Measurements from ENCODE around the gene ZXDC. TPM values are rescaled to one million over a fixed set of nuclear protein-coding genes. Genes with fewer than 3 reads are reported as not detected.

ZXDC gene
- total and polyA plus RNA-seq, 2 donors from 2014 or later, result 11.4 to 44.8 TPM

DNA sequence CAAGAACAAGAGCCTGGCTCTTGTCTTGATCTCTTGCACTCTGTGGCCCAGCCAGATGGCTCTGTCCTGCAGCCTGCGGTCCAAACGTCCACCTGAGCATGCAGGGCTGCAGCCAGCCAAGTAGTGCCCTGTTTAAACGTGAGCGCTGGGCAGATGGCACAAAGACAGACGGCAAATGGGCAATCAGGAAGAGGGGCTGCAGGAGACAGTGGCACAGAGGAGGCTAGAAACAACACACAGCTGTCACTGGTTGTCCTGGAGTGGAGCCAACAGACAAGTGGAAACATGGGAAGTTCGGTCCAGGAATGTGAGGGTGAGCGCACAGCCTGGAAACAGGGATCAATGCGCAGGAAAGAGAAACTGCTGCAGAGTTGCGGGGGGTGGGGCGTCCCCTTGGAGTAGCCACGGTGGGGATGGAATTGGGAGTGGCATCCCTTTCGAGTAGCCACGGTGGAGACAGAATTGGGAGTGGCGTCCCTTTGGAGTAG, 10.7 kb upstream of the ZXDC start:
- H3K27ac ChIP-seq (ENCODE audit: low read depth in 2 of 2, low read length in 2 of 2), result no peak overlapping the region
- no peak overlapping the region for H3K9ac ChIP-seq (ENCODE audit: low read length in 3 of 3)
- intact Hi-C loops (cut with DNase I), result no loop called here
- DNase-seq (peak in 1 of 5 donors; percentile 34), FAIRE-seq (no peak)
- no peaks in the 10 kb centered on the region for H3K9me3 ChIP-seq (ENCODE audit: control insufficient read depth in 2 of 3, insufficient read depth in 1 of 3, low read length in 3 of 3)
- TF ChIP-seq CTCF (IDR thresholded peaks at IDR 0.05; ENCODE audit: borderline replicate concordance, extremely low read depth, insufficient read depth), result no peak
- peaks cover 0 to 5% (median 0%) of the 10 kb centered on the region in 3 donors for H3K4me1 ChIP-seq (ENCODE audit: control insufficient read depth in 2 of 3, insufficient read depth in 2 of 3, low read depth in 1 of 3, low read length in 3 of 3)
- no peak overlapping the region for H3K4me3 ChIP-seq (ENCODE audit: low read length in 3 of 3)
- H3K27me3 ChIP-seq (ENCODE audit: control insufficient read depth, insufficient read depth, low read length), result no peaks in the 10 kb centered on the region
- no peaks in the 10 kb centered on the region for H3K36me3 ChIP-seq (ENCODE audit: control insufficient read depth in 2 of 3, insufficient read depth in 3 of 3, low read length in 3 of 3)

GRCh38 chr3:126485956-126486355, 10.3 kb upstream of the ZXDC start:
- DNase-seq (peak in 1 of 5 donors; percentile 53), FAIRE-seq (no peak)
- peaks cover 0 to 5% (median 0%) of the 10 kb centered on the region in 3 donors for H3K4me1 ChIP-seq (ENCODE audit: control insufficient read depth in 2 of 3, insufficient read depth in 2 of 3, low read depth in 1 of 3, low read length in 3 of 3)
- H3K9ac ChIP-seq (ENCODE audit: low read length in 3 of 3), result no peak overlapping the region
- no peak overlapping the region for H3K4me3 ChIP-seq (ENCODE audit: low read length in 3 of 3)
- TF ChIP-seq CTCF (IDR thresholded peaks at IDR 0.05; ENCODE audit: borderline replicate concordance, extremely low read depth, insufficient read depth), result no peak
- intact Hi-C loops (cut with DNase I), result no loop called here
- no peaks in the 10 kb centered on the region for H3K9me3 ChIP-seq (ENCODE audit: control insufficient read depth in 2 of 3, insufficient read depth in 1 of 3, low read length in 3 of 3)
- no peaks in the 10 kb centered on the region for H3K36me3 ChIP-seq (ENCODE audit: control insufficient read depth in 2 of 3, insufficient read depth in 3 of 3, low read length in 3 of 3)
- H3K27ac ChIP-seq (ENCODE audit: low read depth in 2 of 2, low read length in 2 of 2), result no peak overlapping the region
- H3K27me3 ChIP-seq (ENCODE audit: control insufficient read depth, insufficient read depth, low read length), result no peaks in the 10 kb centered on the region

DNA sequence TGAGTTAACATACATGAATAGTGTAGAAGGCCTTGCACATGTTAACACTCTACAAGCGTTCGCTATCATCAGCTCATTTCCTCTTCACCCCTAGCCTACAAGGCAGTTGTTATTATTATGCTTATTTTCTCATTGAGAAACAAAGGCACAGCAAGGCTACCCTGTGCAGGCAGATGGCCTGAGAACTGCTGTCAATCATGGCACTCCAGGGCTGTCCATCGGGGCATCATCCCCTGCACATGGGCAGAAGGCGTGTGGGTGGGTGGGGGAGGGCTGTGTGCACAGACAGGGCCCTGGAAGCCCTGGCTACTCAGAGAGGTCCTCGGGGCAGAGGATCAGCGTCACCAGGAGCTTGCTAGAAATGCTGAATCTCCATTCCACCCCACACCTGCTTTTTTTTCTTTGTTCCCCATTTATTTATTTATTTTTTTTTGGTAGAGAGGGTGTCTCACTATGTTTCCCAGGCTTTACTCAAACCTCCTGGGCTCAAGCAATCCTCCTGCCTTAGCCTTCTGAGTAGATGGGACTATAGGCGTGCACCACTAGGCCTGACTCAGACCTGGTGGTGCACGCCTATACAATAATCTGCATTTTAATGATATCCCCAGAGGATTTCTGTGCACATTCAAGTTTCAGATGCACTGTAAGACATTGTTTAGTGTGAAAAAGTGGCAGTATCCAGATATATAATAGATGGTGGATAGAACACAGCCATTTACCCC, 9.6 kb upstream of the ZXDC start:
- intact Hi-C loops (cut with DNase I), result no loop called here
- no peak overlapping the region for H3K9ac ChIP-seq (ENCODE audit: low read length in 3 of 3)
- no peak for FAIRE-seq

More for the DNA sequence above, 9.6 kb upstream of the ZXDC start:
- H3K27ac ChIP-seq (ENCODE audit: low read depth in 2 of 2, low read length in 2 of 2), result no peak overlapping the region
- H3K4me1 ChIP-seq (ENCODE audit: control insufficient read depth in 2 of 3, insufficient read depth in 2 of 3, low read depth in 1 of 3, low read length in 3 of 3), result peaks cover 0 to 5% (median 0%) of the 10 kb centered on the region in 3 donors
- H3K9me3 ChIP-seq (ENCODE audit: control insufficient read depth in 2 of 3, insufficient read depth in 1 of 3, low read length in 3 of 3), result no peaks in the 10 kb centered on the region
- no peak overlapping the region for H3K4me3 ChIP-seq (ENCODE audit: low read length in 3 of 3)
- DNase-seq, result peak in 1 of 5 donors; percentile 37
- TF ChIP-seq CTCF (IDR thresholded peaks at IDR 0.05; ENCODE audit: borderline replicate concordance, extremely low read depth, insufficient read depth), result no peak
- no peaks in the 10 kb centered on the region for H3K27me3 ChIP-seq (ENCODE audit: control insufficient read depth, insufficient read depth, low read length)
- H3K36me3 ChIP-seq (ENCODE audit: control insufficient read depth in 2 of 3, insufficient read depth in 3 of 3, low read length in 3 of 3), result no peaks in the 10 kb centered on the region
